Activated CD4-positive, CD25-positive, alpha-beta regulatory T cell treated with anti-CD3 and anti-CD28 coated beads, Interleukin-2, amount 50 U/mL, for 16 hours (primary cell): Measurements from ENCODE around the gene POGZ.
A peak's percentile ranks its signal among the peaks of the same experiment; 100 is the strongest.
"Not testable (repeated sequence)": the region's sequence is repeated elsewhere in the genome, so short reads cannot be mapped to it uniquely, and the experiment has no call there.

ENCODE experiments used
- DNase-seq: peaks from one replicate; pipeline ENCODE4 v3.0.0-alpha.2; 2020; ENCODE audit warnings: low read depth, low spot score

POGZ gene

DNA sequence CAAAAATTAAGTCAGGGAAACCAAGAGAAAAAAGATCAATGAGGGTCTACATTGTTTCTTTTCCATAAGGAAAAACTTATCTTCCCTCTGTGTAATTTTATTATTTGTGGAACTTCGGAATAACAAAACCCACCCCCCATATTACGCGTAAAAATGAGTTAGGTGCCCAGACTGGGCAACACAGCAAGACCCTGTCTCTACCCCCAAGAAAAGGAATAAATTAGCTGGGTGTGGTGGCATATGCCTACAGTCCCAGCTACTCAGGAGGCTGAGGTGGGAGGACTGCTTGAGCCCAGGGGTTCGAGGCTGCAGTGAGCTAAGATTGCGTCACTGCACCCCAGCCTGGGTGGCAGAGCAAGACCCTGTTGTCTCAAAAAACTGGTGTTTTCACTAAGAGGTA is 39.5 kb downstream of the POGZ start:
- DNase-seq: no peak

DNA sequence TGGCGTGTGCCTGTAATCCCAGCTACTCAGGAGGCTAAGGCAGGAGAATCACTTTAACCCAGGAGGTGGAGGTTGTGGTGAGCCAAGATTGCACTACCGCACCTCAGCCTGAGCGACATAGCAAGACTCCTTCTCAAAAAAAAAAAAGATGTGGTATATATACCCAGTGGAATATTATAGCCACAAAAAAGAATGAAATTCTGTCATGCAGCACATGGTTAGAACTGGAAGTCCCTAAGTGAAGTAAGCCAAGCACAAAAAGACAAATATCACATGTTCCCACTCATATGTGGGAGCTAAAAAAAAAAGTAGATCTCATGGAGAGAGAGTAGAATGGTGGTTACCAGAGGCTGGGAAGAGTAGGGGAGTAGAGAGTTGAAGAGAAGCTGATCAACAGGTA is 41.2 kb downstream of the POGZ start:
- DNase-seq: no peak

DNA sequence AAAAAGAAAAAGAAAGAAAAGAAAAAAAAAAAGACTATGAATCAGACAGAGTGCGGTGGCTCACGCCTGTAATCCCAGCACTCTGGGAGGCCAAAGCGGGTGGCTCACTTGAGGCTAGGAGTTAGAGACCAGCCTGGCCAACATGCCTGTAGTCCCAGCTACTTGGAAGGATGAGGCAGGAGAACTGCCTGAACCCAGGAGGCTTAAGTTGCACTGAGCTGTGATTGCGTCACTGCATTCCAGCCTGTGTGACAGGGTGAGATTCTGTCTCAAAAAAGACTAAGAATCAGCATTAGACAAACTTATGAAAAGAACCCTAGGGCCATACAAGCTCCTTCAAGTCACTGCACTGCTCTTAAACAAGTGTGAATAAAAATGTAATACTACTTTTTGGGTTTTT is 43.1 kb downstream of the POGZ start:
- DNase-seq: no peak

DNA sequence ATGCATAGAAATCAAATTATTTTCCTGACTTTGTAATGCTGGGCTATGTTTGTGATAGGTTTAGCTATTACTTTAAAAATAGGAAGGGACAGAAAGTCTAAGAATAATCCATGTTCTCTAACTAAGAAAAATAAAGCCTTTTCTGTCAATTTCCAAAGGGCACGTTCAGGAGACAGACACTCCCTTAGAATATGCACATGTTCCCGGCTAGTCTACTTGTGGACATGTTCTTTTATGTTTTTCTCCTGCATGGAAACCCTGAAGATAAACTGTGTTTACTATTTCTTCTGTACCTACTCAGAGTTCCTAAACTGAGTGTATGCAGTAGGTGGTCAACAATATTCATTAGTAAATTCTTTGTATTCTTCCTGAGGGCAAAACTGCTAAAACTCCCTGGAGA is 47.4 kb downstream of the POGZ start:
- no peak for DNase-seq

DNA sequence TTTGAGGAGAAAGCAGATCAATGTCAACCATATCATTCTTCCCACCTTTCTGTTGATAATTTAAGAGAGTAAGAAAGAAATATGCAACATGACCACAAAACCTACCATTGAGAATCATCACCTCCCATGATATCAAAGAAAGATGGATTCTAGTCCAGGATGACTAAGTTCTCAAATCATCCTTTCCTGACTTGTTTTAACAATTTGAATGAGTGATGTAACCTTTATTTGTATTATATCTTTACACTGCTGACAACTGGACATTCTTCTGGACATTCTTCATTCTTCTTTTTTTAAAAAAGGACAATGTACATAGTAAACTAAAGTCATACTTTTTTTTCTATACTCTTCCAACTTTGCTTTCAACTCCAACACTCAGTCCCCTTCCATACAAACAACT is 50.4 kb downstream of the POGZ start:
- DNase-seq: no peak

DNA sequence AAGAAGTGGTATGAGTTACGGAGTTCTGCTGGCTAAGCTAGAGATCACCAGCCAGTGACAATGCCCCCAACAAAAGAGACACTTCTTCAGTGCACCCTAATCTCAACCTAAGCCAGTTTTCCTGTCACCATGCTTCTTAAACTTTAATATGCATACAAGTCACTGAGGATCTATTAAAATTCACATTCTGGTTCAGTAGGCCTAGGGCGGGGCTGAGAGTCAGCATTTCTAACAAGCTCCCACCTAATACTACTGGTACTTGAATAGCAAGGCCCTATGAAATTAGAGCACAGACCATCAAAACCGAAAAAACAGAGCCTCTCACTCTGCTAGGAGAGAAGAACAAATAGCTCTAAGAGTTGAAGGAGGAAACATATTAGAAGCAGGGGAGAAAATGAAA is 52.0 kb downstream of the POGZ start:
- no peak for DNase-seq

DNA sequence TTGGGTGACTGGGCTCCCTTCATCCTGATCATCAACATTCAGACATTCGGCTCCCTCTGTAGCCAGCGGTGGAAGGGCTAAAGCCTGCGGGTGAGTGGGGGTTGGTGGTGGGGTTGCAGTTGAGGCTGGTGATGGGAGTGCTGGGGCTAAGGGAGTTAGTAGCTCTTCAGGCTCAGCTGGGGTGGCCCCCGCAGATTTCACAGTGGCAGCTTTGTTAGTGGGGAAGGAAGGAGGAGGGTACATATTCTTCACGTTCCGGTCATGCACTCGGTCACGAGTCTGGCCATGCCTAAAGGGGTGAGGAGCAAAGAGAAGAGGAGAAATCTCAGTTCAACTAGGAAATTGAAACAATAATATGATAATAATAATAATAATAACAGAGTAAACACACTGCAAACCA is 53.1 kb downstream of the POGZ start:
- no peak for DNase-seq

DNA sequence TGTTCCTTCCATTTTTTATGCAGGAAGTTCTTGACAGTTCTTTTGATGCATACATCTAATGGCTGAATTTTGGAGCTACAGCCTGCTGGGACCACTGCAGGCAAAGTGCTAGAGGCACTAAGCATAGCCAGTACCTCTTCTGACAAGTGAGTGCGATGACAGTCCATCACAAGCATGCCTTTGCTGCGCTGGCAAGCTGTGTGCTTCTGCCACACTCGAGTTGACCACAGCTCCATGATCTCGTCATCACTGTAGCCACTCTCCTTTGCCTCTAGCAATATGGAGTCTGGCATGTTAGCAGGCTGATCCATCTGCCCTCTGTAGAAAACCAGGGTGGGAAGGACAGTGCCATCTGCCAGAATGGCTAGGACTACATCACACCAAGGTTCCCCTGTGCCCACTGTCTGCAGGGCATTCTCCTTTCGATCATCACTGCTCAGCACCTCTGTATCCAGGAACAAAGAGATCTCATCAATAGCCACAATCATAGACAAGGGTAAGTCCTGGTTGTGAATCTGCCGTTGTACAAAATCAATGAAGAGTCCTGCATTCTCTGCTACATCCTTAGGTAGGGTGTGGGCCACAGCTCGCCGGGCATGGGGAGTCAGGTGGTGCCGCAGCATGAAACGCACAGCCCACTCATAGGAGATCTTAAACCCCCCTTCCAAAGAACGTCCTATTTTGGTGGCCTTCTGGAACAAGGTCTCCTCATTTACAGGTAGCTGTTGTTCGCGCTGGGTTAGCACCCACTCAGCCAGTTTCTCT is 53.9 kb downstream of the POGZ start:
- no peak for DNase-seq

DNA sequence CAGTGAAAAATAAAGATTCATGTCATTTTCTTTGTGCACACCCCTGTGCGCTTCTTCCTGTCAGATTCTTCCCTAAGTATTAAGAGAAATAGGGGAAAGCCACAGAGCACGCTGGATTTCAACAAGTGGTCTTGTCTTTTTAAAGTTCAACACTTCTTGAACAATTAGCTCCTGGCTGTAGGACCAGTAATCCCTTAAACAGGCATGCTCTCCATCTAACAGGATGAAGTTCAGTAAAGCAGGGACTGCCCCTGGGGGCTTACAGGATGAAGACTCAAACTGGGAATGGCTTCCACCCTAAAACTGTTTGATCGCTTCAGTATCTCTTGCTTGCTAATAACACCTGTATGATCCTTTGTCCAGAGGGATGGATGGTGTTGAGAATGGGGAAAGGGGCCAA is 55.7 kb downstream of the POGZ start:
- DNase-seq: no peak

DNA sequence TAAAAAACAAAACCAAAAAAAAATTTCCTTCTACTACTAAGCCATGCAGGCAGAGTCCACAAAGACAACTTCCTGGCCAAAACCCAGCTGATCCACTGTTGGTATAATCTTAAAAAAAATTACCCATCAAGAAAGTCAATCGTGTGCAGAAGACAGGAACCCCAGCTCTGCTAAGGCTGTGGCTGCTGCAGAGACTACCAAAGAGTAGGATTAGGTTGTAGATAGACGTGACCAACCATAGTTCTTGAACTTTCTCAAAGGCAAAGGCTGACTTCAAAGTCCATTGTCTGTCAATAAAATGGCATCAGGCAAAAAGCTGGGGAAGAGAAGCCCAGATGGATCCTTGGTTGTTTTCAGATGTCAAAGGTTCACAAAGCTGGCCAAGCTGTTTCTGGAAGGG is 56.5 kb downstream of the POGZ start:
- DNase-seq: no peak

DNA sequence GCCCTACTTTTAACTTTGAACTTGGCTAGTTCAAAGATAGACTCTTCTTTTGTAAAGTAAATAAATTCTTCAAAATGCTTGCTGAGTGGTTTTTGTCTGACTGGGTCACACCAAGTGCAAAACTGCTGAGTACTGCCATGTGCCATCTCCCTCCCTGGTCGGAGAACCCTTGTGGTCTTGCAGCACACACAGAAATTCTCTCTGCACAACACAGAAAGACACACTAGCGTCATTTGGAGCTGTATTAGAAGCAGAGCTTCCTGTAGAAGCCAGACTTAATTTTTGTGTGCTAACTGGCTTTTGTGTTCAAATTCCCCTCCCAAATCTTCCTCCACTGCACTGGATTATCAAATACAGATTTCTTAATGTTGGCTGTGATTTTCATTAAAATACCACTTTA is 57.4 kb downstream of the POGZ start:
- DNase-seq: no peak

DNA sequence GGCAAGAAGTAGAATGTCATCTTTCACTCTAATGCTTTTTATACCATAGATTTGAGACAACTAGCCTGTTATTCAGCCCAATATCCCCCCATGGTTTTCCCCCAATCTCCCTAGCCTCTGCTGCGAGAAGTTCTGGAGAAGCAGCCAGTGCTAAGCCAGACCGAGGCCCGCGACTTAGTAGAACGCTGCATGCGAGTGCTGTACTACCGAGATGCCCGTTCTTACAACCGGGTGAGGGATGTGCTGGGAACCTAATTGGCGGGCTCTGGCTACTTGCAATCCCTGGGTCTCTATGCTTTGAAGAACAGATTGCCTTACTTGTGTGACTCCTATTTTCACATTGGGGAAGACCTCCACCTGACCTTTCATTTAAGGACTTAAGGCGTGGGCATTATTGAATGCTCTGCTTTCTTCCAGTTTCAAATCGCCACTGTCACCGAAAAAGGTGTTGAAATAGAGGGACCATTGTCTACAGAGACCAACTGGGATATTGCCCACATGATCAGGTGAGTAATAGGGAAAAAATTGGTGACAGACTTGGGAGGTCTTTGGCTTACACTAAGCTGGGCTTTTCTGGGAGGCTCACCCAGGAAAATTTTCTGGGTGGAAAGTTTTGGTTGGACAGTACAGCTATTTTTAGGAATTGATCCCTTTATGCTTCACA is 58.0 kb downstream of the POGZ start:
- no peak for DNase-seq

DNA sequence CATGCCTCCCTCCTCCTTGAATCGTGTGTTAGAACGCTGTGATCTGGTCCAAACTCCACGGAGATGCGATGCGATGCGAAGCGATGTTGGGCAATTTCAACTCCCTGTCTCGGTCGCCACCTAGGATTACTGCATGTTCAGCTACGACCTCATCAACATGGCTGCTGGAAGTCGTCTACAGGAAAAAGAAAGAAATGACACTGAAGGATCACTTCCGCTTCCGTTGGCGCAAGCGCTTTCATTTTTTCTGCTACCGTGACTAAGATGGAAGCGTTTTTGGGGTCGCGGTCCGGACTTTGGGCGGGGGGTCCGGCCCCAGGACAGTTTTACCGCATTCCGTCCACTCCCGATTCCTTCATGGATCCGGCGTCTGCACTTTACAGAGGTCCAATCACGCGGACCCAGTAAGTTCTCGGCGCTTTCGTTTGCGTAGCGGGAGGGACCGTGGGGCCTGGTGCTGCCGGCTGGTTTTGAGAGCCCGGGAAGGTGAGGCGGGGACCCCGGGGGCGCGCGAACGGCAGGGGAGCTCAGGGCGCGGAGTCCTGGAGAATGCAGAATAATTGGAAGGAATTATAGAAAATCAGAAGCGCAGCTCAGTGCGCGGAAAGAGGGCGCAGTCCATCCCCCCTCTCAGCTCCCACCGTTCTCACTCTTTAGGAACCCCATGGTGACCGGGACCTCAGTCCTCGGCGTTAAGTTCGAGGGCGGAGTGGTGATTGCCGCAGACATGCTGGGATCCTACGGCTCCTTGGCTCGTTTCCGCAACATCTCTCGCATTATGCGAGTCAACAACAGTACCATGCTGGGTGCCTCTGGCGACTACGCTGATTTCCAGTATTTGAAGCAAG is 59.7 kb downstream of the POGZ start, which contains the start of gene PSMB4:
PSMB4 (plus strand) TSS at position 250 of the 848 bp plus-strand sequence; CDS start at position 265, 15 bp downstream.
- peak; percentile 78 for DNase-seq

DNA sequence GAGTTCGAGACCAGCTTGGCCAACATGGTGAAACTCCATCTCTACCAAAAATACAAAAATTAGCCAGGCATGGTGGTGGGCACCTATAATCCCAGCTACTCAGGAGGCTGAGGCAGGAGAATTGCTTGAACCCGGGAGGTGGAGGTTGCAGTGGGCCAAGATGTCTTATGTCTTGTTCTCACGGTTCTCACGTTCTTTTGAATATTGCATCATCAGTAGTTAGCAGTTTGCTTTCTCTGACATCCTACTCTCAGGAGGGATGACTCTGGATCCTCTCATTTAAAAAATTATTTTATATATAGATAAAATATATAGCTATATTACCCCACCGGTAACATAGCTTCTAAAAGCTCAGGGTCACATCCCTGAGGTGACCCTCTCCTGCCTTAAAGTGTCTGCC is 63.0 kb downstream of the POGZ start:
- not testable (repeated sequence) for DNase-seq

DNA sequence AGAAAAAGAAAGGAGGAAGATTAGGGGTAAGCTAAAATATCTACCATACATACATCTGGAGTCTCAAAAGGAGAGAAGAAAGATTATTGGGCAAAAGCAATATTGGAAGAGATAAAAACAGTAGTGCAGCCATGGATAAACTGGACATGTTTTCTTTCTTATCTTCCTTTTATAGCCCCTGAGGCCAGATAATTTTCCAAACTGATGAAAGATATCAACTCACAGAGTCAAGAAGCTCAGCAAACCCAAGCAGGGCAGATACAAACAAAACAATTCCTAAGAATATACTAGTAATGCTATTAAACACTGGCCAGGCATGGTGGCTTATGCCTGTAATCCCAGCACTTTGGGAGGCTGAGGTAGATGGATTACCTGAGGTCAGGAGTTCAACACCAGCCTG is 65.7 kb downstream of the POGZ start:
- no peak for DNase-seq

DNA sequence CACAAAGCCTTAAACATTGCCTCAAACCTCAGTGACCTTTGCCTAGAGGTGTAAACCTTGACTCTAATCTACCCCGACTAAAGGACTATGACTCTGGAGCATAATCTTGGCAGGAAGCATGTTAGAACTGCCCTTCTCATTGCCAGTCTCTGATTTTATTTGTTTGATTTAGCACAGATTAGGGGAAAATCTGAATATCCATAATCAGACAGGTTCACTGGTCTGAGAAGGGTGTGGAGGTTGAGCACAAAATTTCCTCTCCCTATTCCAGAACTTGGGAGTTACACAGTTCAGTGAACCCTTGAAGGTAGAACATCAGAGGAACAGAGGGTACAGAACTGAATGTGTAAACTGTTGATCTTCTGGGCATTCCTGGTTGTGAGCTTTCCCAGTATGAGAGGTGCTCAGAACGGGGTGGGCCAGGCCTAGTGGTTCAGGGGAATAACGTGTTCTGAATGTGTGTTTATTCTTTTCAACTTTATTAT is 68.2 kb downstream of the POGZ start:
- DNase-seq: no peak

DNA sequence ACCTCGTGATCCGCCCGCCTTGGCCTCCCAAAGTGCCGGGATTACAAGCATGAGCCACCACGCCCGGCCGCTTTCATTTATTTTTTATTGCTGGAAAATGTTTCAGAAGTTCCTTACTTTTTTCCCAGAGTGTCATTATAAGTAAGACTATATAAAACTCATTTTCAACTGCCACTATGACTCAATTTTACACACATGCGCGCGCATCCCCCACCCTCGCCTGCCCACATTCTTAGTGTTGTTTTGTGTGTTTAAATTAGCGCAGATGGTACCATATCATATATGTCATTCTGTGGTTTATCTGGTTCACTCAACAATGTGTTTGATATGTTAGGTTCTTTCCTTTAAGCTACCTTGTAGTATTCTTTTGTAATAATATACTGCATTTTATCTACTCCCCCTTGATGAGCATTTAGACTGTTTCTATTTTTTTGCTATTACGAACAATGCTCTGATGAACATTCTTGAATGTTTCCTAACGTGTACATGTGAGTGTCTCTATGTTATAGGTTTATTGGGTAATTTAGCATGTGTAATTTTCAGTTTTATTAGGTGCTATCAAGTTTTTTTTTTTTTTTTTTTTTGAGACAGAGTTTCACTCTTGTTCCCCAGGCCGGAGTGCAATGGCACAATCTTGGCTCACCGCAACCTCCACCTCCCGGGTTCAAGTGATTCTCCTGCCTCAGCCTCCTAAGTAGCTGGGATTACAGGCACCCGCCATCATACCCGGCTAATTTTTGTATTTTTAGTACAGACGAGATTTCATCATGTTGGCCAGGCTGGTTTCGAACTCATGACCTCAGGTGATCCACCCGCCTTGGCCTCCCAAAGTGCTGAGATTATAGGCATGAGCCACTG is 68.8 kb downstream of the POGZ start:
- DNase-seq: not testable (repeated sequence)

DNA sequence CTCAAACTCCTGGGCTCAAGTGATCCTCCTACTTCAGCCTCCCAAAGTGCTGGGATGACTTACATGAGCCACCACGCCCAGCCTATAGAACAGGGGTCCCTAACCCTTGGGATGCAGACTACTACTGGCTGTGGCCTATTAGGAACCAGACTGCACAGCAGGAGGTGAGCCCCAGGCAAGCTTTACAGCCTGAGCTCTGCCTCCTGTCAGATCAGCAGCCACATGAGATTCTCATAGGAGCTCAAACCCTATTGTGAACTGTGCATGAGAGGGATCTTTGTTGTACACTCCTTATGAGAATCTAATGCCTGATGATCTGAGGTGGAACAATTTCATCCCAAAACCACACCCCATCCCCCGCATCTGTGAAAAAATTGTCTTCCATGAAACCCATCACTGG is 73.3 kb downstream of the POGZ start:
- no peak for DNase-seq

DNA sequence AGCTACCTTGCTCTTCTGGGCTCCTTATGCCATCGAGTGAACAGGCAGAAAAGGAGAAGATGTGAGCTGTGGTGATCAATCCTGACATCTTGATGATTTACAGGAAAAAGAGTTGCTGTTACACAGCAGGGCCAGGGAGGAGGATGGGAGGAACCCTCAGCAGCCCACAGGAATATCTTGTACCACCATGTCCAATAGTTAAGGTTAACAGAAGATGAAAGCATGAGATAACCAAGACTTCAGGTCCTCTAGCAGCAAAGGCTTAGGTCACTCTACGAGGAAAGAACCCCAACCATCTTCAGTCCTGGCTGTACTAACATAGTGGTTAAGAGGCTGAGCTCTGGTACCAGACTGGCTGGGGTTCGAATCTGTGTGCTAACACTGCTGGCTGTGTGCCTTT is 74.7 kb downstream of the POGZ start:
- DNase-seq: no peak

DNA sequence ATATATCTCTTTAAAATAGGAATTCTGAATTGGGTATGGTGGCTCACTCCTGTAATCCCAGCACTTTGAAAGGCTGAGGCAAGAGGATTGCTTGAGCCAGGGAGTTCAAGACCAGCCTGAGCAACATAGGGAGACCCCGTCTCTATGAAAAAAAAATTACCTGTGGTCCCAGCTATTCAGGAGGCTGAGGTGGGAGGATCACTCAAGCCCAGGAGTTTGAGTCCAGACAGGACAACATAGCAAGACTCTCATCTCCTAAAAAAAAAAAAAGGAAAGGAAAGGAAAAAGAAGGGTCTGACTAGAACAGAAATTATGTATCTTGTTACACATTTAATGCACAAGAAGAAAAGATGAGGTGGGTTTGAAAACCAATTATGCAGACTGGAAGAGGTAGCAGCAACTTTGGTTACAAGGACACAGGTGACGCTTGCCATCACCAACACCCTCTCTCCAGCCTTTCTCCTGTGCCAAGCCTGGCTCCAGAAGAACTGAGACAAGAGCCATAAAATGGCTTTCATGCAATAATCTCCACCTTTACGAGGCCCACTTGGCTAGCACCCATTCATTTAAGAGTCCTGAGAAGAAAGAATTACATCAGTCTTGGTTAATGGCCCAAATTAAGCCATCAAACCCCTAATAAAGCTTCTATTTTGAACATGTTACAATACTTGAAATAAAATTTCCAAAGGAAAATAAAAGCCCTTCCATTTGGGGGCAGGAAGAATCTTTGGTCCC is 82.0 kb downstream of the POGZ start:
- DNase-seq: no peak

DNA sequence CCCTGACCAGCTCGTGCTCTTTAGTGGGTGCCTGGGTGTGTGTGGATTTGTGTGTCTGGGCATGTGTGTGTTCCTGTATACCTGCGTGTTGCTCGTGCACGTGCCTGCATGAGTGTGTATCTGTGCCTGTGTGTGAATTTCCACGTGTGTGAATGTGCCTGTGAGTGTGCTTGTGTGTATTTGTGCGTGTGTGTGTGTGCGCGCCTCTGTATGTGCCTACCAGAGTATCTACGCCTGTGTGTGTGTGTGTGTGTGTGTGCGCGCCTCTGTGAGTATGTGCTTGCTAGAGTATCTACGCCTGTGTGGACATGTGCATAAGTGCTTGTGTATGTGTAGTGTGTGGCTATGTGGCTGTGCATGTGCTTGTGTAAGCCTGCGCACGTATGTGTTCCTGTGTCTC is 86.1 kb downstream of the POGZ start:
- no peak for DNase-seq
